Measurements from ENCODE around the gene FAM83F. TPM values are rescaled to one million over a fixed set of nuclear protein-coding genes. Genes with fewer than 3 reads are reported as not detected.

FAM83F gene
- polyA plus RNA-seq, 1 donor (not counting 4 experiments of a cell fraction or from before 2014, with no cell fraction given): 22.8 TPM

GRCh38 chr22:40037320-40037719, 42.6 kb downstream of the FAM83F start:
- dilution Hi-C loops (cut with MboI; ENCODE audit: extremely low pct_ligation_motif_present, low sequenced_read_pairs): no loop called here
- Histone ChIP-seq H3K9ac (ENCODE audit: control insufficient read depth, extremely low read depth, insufficient read depth, low read length) (no peak overlapping the region), H3K9me3 (ENCODE audit: control insufficient read depth, low read depth, low read length) (no peaks in the 10 kb centered on the region), H3K4me1 (ENCODE audit: control insufficient read depth, extremely low read depth, insufficient read depth, low read length) (peaks cover 21% of the 10 kb centered on the region), H3K79me2 (ENCODE audit: control insufficient read depth, insufficient read depth, low read length) (no peaks in the 10 kb centered on the region), H3K4me3 (ENCODE audit: control insufficient read depth in 2 of 3, extremely low read depth in 1 of 3, insufficient read depth in 2 of 3, low read depth in 1 of 3, low read length in 3 of 3) (no peak overlapping the region), H3K36me3 (ENCODE audit: control insufficient read depth in 2 of 2, extremely low read depth in 1 of 2, insufficient read depth in 2 of 2, low read length in 2 of 2) (peaks cover 0 to 9% of the 10 kb centered on the region in 2 experiments), H3K27me3 (ENCODE audit: control insufficient read depth, extremely low read depth, insufficient read depth, low read length) (no peaks in the 10 kb centered on the region), H3K4me2 (ENCODE audit: control insufficient read depth, extremely low read depth, insufficient read depth, low read depth, low read length) (no peak overlapping the region), H2AFZ (ENCODE audit: control insufficient read depth, low read length) (no peak overlapping the region), H3K9me1 (ENCODE audit: control insufficient read depth, extremely low read depth, insufficient read depth, low read length) (no peaks in the 10 kb centered on the region), H3K27ac (ENCODE audit: control insufficient read depth, insufficient read depth, low read length) (no peak overlapping the region), H4K20me1 (ENCODE audit: control insufficient read depth, extremely low read depth, insufficient read depth, low read length) (peaks cover 3% of the 10 kb centered on the region)
- no peak for TF ChIP-seq CTCF (optimal IDR thresholded peaks at IDR 0.05 in 1 of 3, IDR thresholded peaks at IDR 0.05 in 1 of 3, conservative IDR thresholded peaks at IDR 0.05 in 1 of 3; ENCODE audit: extremely low read depth in 1 of 3, insufficient read depth in 2 of 3, low read length in 3 of 3)
- TF ChIP-seq EZH2 (IDR thresholded peaks at IDR 0.05; ENCODE audit: low read length): no peak
- DNase-seq (ENCODE audit: low read depth, low spot score): no peak
- FAIRE-seq: no peak

GRCh38 chr22:40039482-40040115, 44.8 kb downstream of the FAM83F start:
- no peak for DNase-seq (ENCODE audit: low read depth, low spot score)
- H3K27me3 ChIP-seq (ENCODE audit: control insufficient read depth, extremely low read depth, insufficient read depth, low read length): no peaks in the 10 kb centered on the region
- no peaks in the 10 kb centered on the region for H3K9me1 ChIP-seq (ENCODE audit: control insufficient read depth, extremely low read depth, insufficient read depth, low read length)
- H3K4me3 ChIP-seq (ENCODE audit: control insufficient read depth in 2 of 3, extremely low read depth in 1 of 3, insufficient read depth in 2 of 3, low read depth in 1 of 3, low read length in 3 of 3): no peak overlapping the region
- no peaks in the 10 kb centered on the region for H3K9me3 ChIP-seq (ENCODE audit: control insufficient read depth, low read depth, low read length)
- TF ChIP-seq EZH2 (IDR thresholded peaks at IDR 0.05; ENCODE audit: low read length) (no peak), CTCF (optimal IDR thresholded peaks at IDR 0.05 in 1 of 3, IDR thresholded peaks at IDR 0.05 in 1 of 3, conservative IDR thresholded peaks at IDR 0.05 in 1 of 3; ENCODE audit: extremely low read depth in 1 of 3, insufficient read depth in 2 of 3, low read length in 3 of 3) (no peak)
- no peak overlapping the region for H2AFZ ChIP-seq (ENCODE audit: control insufficient read depth, low read length)
- dilution Hi-C loops (cut with MboI; ENCODE audit: extremely low pct_ligation_motif_present, low sequenced_read_pairs): no loop called here
- H4K20me1 ChIP-seq (ENCODE audit: control insufficient read depth, extremely low read depth, insufficient read depth, low read length): peaks cover 3% of the 10 kb centered on the region
- no peak overlapping the region for H3K27ac ChIP-seq (ENCODE audit: control insufficient read depth, insufficient read depth, low read length)
- no peak for FAIRE-seq
- H3K4me1 ChIP-seq (ENCODE audit: control insufficient read depth, extremely low read depth, insufficient read depth, low read length): peaks cover 33% of the 10 kb centered on the region
- H3K36me3 ChIP-seq (ENCODE audit: control insufficient read depth in 2 of 2, extremely low read depth in 1 of 2, insufficient read depth in 2 of 2, low read length in 2 of 2): peaks cover 0 to 3% of the 10 kb centered on the region in 2 experiments
- H3K4me2 ChIP-seq (ENCODE audit: control insufficient read depth, extremely low read depth, insufficient read depth, low read depth, low read length): no peak overlapping the region
- no peaks in the 10 kb centered on the region for H3K79me2 ChIP-seq (ENCODE audit: control insufficient read depth, insufficient read depth, low read length)
- no peak overlapping the region for H3K9ac ChIP-seq (ENCODE audit: control insufficient read depth, extremely low read depth, insufficient read depth, low read length)
